ENCODE measurements around the gene ZNF70. TPM values are rescaled to one million over a fixed set of nuclear protein-coding genes. Genes with fewer than 3 reads are reported as not detected.

ZNF70 gene
- total and polyA plus RNA-seq, 2 of the 4 experiments (the other 2 are of a cell fraction): 2.3 to 4.3 TPM

DNA sequence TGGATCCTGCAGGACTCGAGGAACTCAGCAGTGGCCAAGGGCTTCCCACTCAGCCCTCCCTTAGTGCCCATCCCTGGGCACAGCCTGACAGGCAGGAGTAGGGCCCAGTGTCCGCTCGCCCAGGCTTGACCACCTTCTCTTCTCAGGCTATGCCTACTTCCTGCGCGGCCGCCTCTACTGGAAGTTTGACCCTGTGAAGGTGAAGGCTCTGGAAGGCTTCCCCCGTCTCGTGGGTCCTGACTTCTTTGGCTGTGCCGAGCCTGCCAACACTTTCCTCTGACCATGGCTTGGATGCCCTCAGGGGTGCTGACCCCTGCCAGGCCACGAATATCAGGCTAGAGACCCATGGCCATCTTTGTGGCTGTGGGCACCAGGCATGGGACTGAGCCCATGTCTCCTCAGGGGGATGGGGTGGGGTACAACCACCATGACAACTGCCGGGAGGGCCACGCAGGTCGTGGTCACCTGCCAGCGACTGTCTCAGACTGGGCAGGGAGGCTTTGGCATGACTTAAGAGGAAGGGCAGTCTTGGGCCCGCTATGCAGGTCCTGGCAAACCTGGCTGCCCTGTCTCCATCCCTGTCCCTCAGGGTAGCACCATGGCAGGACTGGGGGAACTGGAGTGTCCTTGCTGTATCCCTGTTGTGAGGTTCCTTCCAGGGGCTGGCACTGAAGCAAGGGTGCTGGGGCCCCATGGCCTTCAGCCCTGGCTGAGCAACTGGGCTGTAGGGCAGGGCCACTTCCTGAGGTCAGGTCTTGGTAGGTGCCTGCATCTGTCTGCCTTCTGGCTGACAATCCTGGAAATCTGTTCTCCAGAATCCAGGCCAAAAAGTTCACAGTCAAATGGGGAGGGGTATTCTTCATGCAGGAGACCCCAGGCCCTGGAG lies 32.6 kb upstream of the ZNF70 start:
- in situ Hi-C loops (cut with MboI; ENCODE audit: low sequenced_read_pairs): no loop called here
- H3K4me1 ChIP-seq (ENCODE audit: control insufficient read depth, insufficient read depth, low read length): peaks cover 22% of the 10 kb centered on the region
- POLR2A ChIA-PET (ENCODE audit: unreplicated experiment): no interaction called here

More for the DNA sequence above, 32.6 kb upstream of the ZNF70 start:
- no peak for TF ChIP-seq MAFK (IDR thresholded peaks at IDR 0.05; ENCODE audit: low read depth, low read length)
- TF ChIP-seq, protein P1, sequence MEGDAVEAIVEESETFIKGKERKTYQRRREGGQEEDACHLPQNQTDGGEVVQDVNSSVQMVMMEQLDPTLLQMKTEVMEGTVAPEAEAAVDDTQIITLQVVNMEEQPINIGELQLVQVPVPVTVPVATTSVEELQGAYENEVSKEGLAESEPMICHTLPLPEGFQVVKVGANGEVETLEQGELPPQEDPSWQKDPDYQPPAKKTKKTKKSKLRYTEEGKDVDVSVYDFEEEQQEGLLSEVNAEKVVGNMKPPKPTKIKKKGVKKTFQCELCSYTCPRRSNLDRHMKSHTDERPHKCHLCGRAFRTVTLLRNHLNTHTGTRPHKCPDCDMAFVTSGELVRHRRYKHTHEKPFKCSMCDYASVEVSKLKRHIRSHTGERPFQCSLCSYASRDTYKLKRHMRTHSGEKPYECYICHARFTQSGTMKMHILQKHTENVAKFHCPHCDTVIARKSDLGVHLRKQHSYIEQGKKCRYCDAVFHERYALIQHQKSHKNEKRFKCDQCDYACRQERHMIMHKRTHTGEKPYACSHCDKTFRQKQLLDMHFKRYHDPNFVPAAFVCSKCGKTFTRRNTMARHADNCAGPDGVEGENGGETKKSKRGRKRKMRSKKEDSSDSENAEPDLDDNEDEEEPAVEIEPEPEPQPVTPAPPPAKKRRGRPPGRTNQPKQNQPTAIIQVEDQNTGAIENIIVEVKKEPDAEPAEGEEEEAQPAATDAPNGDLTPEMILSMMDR (conservative IDR thresholded peaks at IDR 0.05; ENCODE audit: low read depth, low read length): no peak
- no peak for TF ChIP-seq MAZ (IDR thresholded peaks at IDR 0.05; ENCODE audit: borderline replicate concordance, low read depth, low read length)
- TF ChIP-seq NFE2L2 (IDR thresholded peaks at IDR 0.05; ENCODE audit: low read depth, low read length): no peak
- no peak for TF ChIP-seq FOS (IDR thresholded peaks at IDR 0.05; ENCODE audit: low read depth, low read length)
- no peak for TF ChIP-seq BHLHE40 (IDR thresholded peaks at IDR 0.05; ENCODE audit: low read depth, low read length)
- TF ChIP-seq RCOR1 (IDR thresholded peaks at IDR 0.05; ENCODE audit: insufficient replicate concordance, low read length): no peak
- TF ChIP-seq RFX5 (IDR thresholded peaks at IDR 0.05; ENCODE audit: low read depth, low read length): no peak
- no peak for TF ChIP-seq CHD1 (IDR thresholded peaks at IDR 0.05; ENCODE audit: low read depth, low read length)
- TF ChIP-seq SMC3 (IDR thresholded peaks at IDR 0.05; ENCODE audit: low read depth, low read length): no peak
- no peak for TF ChIP-seq RAD21 (IDR thresholded peaks at IDR 0.05; ENCODE audit: low read length)
- Histone ChIP-seq H2AK5ac (ENCODE audit: low read depth, low read length) (peak overlapping the region; percentile 76; the same call in 1 of the 2 replicates), H3K4me3 (ENCODE audit: insufficient read depth, low read depth, low read length) (no peak overlapping the region), H3K9ac (ENCODE audit: low read depth, low read length) (no peak overlapping the region), H2BK20ac (ENCODE audit: low read depth, low read length) (peak overlapping the region; percentile 1), H3K9me3 (ENCODE audit: control insufficient read depth, insufficient read depth, low read length) (no peaks in the 10 kb centered on the region), H3K18ac (ENCODE audit: low read depth, low read length) (no peak overlapping the region), H3K56ac (ENCODE audit: extremely low read depth, insufficient read depth, low read length) (no peak overlapping the region), H3K23ac (ENCODE audit: low read depth, low read length) (peak overlapping the region; percentile 45; the same call in 1 of the 2 replicates), H2AFZ (replicated peaks; ENCODE audit: low read length, poor library complexity) (peak overlapping the region; percentile 53), H4K91ac (ENCODE audit: insufficient read depth, low read depth, low read length) (peak overlapping the region; percentile 31; the same call in 1 of the 2 replicates), H3K9me1 (ENCODE audit: insufficient read depth, low read length) (peaks cover 17% of the 10 kb centered on the region), H4K5ac (ENCODE audit: low read depth, low read length) (peak overlapping the region; percentile 26; the same call in 1 of the 2 replicates), H2BK120ac (ENCODE audit: low read depth, low read length) (peak overlapping the region; percentile 9), H3K14ac (replicated peaks; ENCODE audit: low read depth, low read length) (peak overlapping the region; percentile 83; the same call in 1 of the 2 replicates), H3K4me2 (ENCODE audit: low read depth, low read length) (no peak overlapping the region), H2BK15ac (ENCODE audit: low read depth, low read length) (no peak overlapping the region; the same call in 2 of the 3 replicates), H3K36me3 (ENCODE audit: control insufficient read depth, insufficient read depth, low read length) (no peaks in the 10 kb centered on the region), H3K27me3 (ENCODE audit: control insufficient read depth, insufficient read depth, low read length) (no peaks in the 10 kb centered on the region), H3K27ac (ENCODE audit: insufficient read depth, low read length) (no peak overlapping the region), H4K8ac (ENCODE audit: low read depth in 2 of 2, low read length in 2 of 2) (peak overlapping the region in 1 of 2 experiments; percentile 64; a peak in 1 of 4 replicates), H3K4ac (ENCODE audit: low read depth, low read length) (peak overlapping the region; percentile 45), H2AK9ac (replicated peaks; ENCODE audit: low read depth, low read length, poor library complexity) (no peak overlapping the region), H3K79me1 (ENCODE audit: low read depth in 1 of 2, low read length in 2 of 2) (peaks cover 7 to 17% of the 10 kb centered on the region in 2 experiments; a peak in 3 of 4 replicates), H4K20me1 (ENCODE audit: insufficient read depth, low read length) (peaks cover 13% of the 10 kb centered on the region), H2BK5ac (ENCODE audit: low read depth, low read length, poor library complexity, severe bottlenecking) (peak overlapping the region; percentile 7)
- DNase-seq (no peak), ATAC-seq (ENCODE audit: low read depth) (no peak)
- intact Hi-C loops (cut with micrococcal nuclease): no loop called here
- dilution Hi-C loops (cut with HindIII; ENCODE audit: low sequenced_read_pairs, unreplicated experiment): no loop called here
- 96% methylated on average over 3 of the region's 15 CpGs; no CpG with 5 or more reads in 1 of the 2 experiments for WGBS, 2 experiments (ENCODE audit: extremely low coverage in 2 of 2, insufficient read length in 1 of 2)
- CTCF ChIA-PET: interaction anchor here (1.0 kb wide), 1 partner anchor 9 kb away, joined by 3 read pairs; no protein-coding TSS in a partner anchor
- no TSS peak for BruUV-seq (replicated peaks)

Measured in IMR-90 (cell line).